Esophagus muscularis mucosa (tissue), 4 donors: ENCODE measurements around the gene ADGRB2. TPM values are rescaled to one million over a fixed set of nuclear protein-coding genes. Genes with fewer than 3 reads are reported as not detected.

Experiments
- DNase-seq: peaks from one replicate; pipeline ENCODE4 v3.0.0-alpha.2; 2017; ENCODE audit errors: extremely low spot score
- H3K27ac ChIP-seq, 4 donors: fragments of 200-600 bp; sonication (generic); replicated peaks in 1 of 4; 1 replicate in 3 of 4; 2 replicates in 1 of 4; pipeline ENCODE4 v1.5.1; 2016 to 2019; ENCODE audit warnings: mild to moderate bottlenecking in 1 of 4
- H3K27me3 ChIP-seq, 4 donors: fragments of 200-600 bp; sonication (generic); one replicate each; pipeline versions ENCODE4 v1.5.1 to v1.6.0; 2016 to 2019
- H3K36me3 ChIP-seq, 4 donors: fragments of 200-600 bp; sonication (generic); one replicate each; pipeline ENCODE4 v1.5.1; 2016 to 2019
- H3K4me1 ChIP-seq, 4 donors: fragments of 200-600 bp; sonication (generic); one replicate each; pipeline ENCODE4 v1.5.1; 2016 to 2019
- H3K4me3 ChIP-seq, 4 donors: fragments of 200-600 bp; sonication (generic); 1 replicate in 2 of 4; 2 replicates in 2 of 4; pipeline ENCODE4 v1.5.1; 2016 to 2019; ENCODE audit warnings: mild to moderate bottlenecking in 4 of 4, moderate library complexity in 1 of 4
- H3K9me3 ChIP-seq, 4 donors: fragments of 200-600 bp; sonication (generic); 1 replicate in 3 of 4; 2 replicates in 1 of 4; pipeline ENCODE4 v1.5.1; 2016 to 2019
- EP300 ChIP-seq: sonication (generic); formaldehyde crosslinking; IDR thresholded peaks from one replicate; pipeline ENCODE4 v1.6.1; 2017; ENCODE audit warnings: antibody characterized with exemption
- POLR2A ChIP-seq: fragments of 450-650 bp; IDR thresholded peaks from one replicate; pipeline ENCODE4 v1.6.1; 2017; ENCODE audit warnings: antibody characterized with exemption, moderate library complexity, mild to moderate bottlenecking, low read depth
- POLR2AphosphoS5 ChIP-seq, 2 donors: sonication (generic); formaldehyde crosslinking; IDR thresholded peaks; one replicate each; pipeline ENCODE4 v1.6.1; 2017; ENCODE audit warnings: antibody characterized with exemption in 2 of 2
- WGBS: methylation state at CpG from one replicate; pipeline ENCODE4 v1.1.5; 2018; 5-methylcytosine and 5-hydroxymethylcytosine counted together
- intact Hi-C: fragments of 100-400 bp; cut with DNase I; formaldehyde crosslinking; loops from one replicate; pipeline ENCODE4 v1.15.1; 2023
- total RNA-seq, 4 donors: library from RNA; depleted of rRNA; stranded (reverse); fragments of >200 nt; gene quantifications; one replicate each; pipeline versions ENCODE4 v1.1.0 to v1.2.1, GENCODE V29; 2016
- TF ChIP-seq, protein P1 (sequence below), 3 experiments: fragments of 200-600 bp in 2 of 3; fragments of 450-650 bp in 1 of 3; sonication (generic) in 2 of 3; IDR thresholded peaks; one replicate each; pipeline ENCODE4 v1.5.1; 2017 to 2019; ENCODE audit warnings: antibody characterized with exemption in 3 of 3, mild to moderate bottlenecking in 2 of 3, moderate library complexity in 1 of 3

ADGRB2 gene
- total RNA-seq, 4 donors from 2014 or later: 0.83 to 4.2 (median 2.1) TPM

- TF ChIP-seq EP300: no peak
- TF ChIP-seq POLR2A: no peak
- no peak for TF ChIP-seq POLR2AphosphoS5 (IDR thresholded peaks at IDR 0.05)
- TF ChIP-seq, protein P1, sequence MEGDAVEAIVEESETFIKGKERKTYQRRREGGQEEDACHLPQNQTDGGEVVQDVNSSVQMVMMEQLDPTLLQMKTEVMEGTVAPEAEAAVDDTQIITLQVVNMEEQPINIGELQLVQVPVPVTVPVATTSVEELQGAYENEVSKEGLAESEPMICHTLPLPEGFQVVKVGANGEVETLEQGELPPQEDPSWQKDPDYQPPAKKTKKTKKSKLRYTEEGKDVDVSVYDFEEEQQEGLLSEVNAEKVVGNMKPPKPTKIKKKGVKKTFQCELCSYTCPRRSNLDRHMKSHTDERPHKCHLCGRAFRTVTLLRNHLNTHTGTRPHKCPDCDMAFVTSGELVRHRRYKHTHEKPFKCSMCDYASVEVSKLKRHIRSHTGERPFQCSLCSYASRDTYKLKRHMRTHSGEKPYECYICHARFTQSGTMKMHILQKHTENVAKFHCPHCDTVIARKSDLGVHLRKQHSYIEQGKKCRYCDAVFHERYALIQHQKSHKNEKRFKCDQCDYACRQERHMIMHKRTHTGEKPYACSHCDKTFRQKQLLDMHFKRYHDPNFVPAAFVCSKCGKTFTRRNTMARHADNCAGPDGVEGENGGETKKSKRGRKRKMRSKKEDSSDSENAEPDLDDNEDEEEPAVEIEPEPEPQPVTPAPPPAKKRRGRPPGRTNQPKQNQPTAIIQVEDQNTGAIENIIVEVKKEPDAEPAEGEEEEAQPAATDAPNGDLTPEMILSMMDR (IDR thresholded peaks at IDR 0.05): no peak
- H3K27me3 ChIP-seq: peaks cover 0 to 7% (median 0%) of the 10 kb centered on the region in 4 donors
- H3K9me3 ChIP-seq: no peaks in the 10 kb centered on the region
- no peaks in the 10 kb centered on the region for H3K36me3 ChIP-seq
- intact Hi-C loops: loop anchor here (5.0 to 10.0 kb wide), 3 partner anchors 37 to 222 kb away; no protein-coding TSS in a partner anchor
- no peak overlapping the region for H3K4me3 ChIP-seq
- DNase-seq: no peak
- peaks cover 13 to 36% (median 34%) of the 10 kb centered on the region in 4 donors for H3K4me1 ChIP-seq
- no peak overlapping the region for H3K27ac ChIP-seq
- 83% methylated on average over 4 of the region's 4 CpGs for WGBS
Measured at GRCh38 chr1:31784356-31785019, 20.3 kb upstream of the ADGRB2 start.

- Histone ChIP-seq H3K36me3 (no peaks in the 10 kb centered on the region), H3K4me1 (peaks cover 11 to 29% (median 28%) of the 10 kb centered on the region in 4 donors), H3K4me3 (no peak overlapping the region), H3K9me3 (no peaks in the 10 kb centered on the region), H3K27ac (no peak overlapping the region), H3K27me3 (peaks cover 0 to 7% (median 0%) of the 10 kb centered on the region in 4 donors)
- 87% methylated on average over 3 of the region's 3 CpGs for WGBS
- no peak for TF ChIP-seq EP300
- TF ChIP-seq POLR2AphosphoS5 (IDR thresholded peaks at IDR 0.05): no peak
- TF ChIP-seq POLR2A: no peak
- TF ChIP-seq, protein P1 (IDR thresholded peaks at IDR 0.05): no peak
- DNase-seq: no peak
- intact Hi-C loops: loop anchor here (10.0 kb wide), 1 partner anchor 69 kb away; no protein-coding TSS in a partner anchor
Measured at GRCh38 chr1:31783846-31784245, 19.7 kb upstream of the ADGRB2 start.

- intact Hi-C loops: loop anchor here (10.0 kb wide), 1 partner anchor 68 kb away; no protein-coding TSS in a partner anchor
- Histone ChIP-seq H3K4me3 (no peak overlapping the region), H3K36me3 (no peaks in the 10 kb centered on the region), H3K4me1 (peaks cover 11 to 19% (median 18%) of the 10 kb centered on the region in 4 donors), H3K27ac (no peak overlapping the region), H3K27me3 (peaks cover 0 to 18% (median 0%) of the 10 kb centered on the region in 4 donors), H3K9me3 (no peaks in the 10 kb centered on the region)
- WGBS: 68% methylated on average over 10 of the region's 12 CpGs
- DNase-seq: no peak
- TF ChIP-seq, protein P1 (IDR thresholded peaks at IDR 0.05): no peak
- TF ChIP-seq POLR2A (no peak), POLR2AphosphoS5 (IDR thresholded peaks at IDR 0.05) (no peak), EP300 (no peak)
Measured at GRCh38 chr1:31782421-31783410, 18.6 kb upstream of the ADGRB2 start.

GRCh38 chr1:31781756-31782371 is 17.7 kb upstream of the ADGRB2 start:
- Histone ChIP-seq H3K27ac (no peak overlapping the region), H3K27me3 (peaks cover 0 to 23% (median 0%) of the 10 kb centered on the region in 4 donors), H3K4me3 (no peak overlapping the region), H3K36me3 (no peaks in the 10 kb centered on the region), H3K4me1 (peaks cover 11 to 19% (median 16%) of the 10 kb centered on the region in 4 donors), H3K9me3 (no peaks in the 10 kb centered on the region)
- DNase-seq: no peak
- intact Hi-C loops: loop anchor here (10.0 kb wide), 1 partner anchor 67 kb away; no protein-coding TSS in a partner anchor
- no peak for TF ChIP-seq POLR2AphosphoS5 (IDR thresholded peaks at IDR 0.05)
- no peak for TF ChIP-seq POLR2A
- TF ChIP-seq EP300: no peak
- TF ChIP-seq, protein P1 (IDR thresholded peaks at IDR 0.05): no peak
- WGBS: 75% methylated on average over 5 of the region's 18 CpGs
